Measurements from ENCODE around the gene HS3ST4.
"Not testable (repeated sequence)": the region's sequence is repeated elsewhere in the genome, so short reads cannot be mapped to it uniquely, and the experiment has no call there.

HS3ST4 gene

DNA sequence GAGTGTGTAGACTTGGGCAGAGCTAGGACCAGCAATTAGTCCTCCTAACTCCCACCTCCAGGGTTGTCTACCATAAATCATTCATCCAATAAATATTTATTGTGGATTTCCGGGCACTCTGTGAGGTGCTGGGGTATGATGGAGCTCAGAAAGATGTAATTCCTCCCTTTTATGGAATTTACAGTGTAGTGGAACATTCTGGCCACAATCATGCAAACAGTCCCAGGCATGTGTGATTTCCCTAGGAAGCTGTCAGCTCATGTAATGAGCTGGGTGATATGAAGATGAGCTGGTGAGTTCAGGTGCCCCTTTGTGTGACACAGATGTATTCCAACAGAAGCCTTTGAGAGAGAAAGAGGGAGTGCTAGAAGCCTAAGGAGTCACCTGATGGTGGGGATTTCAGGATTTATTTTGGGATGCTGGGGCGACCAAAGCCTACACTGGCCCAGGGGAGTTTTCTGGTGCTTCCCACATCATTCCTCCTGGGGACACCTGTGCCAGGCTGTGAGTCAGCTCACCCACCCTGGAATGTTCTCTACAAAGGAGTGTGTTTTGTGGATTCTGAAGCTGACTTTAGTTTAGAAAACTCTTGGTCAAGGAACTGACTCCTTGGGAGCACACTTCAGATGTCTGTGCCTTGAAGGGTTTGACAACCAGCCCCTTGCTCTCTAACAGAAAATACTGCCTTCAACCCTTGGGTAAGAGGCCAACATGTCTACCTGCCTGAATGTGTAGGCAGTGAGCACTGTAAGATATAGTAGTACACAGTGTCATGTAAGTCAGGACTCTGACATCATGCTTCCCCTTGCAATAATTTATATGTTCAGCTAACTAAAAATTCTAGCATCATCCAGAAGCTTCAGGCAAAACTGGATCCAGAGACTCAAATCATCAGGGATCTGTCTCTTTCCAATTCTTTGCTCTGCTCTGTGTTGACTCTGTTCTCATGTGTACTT lies 42.9 kb downstream of the HS3ST4 start:
- DNase-seq: no peak

GRCh38 chr16:25735645-25736044 lies 43.9 kb downstream of the HS3ST4 start:
- no peak for DNase-seq

DNA sequence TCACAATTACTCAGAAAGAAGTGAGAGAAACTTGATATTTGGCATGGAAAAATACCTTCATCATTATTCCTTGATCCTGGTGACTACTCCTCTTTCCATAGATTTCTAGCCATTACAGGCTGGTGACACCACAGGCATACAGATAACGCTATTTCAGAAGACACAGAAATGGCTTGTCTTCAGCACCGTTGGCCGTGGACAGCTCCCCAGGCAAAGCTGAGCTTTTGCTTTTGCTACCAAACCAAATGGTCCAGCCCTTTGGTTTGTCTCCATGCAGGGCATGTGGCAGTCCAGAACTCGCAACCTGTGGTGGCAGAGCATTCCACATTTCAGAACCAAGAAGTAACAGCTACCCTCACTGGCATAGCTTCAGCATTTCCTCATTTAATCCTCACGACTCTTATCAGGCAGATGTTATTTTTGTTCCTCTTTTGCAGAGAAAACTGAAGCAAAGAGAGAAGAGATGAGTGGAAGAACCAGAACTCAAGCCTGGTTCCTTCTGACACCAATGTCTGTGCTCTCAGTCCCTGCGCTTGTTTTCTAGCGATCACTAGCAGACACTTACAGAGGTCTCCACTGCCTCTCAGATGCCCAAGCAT lies 55.5 kb downstream of the HS3ST4 start:
- DNase-seq: no peak

DNA sequence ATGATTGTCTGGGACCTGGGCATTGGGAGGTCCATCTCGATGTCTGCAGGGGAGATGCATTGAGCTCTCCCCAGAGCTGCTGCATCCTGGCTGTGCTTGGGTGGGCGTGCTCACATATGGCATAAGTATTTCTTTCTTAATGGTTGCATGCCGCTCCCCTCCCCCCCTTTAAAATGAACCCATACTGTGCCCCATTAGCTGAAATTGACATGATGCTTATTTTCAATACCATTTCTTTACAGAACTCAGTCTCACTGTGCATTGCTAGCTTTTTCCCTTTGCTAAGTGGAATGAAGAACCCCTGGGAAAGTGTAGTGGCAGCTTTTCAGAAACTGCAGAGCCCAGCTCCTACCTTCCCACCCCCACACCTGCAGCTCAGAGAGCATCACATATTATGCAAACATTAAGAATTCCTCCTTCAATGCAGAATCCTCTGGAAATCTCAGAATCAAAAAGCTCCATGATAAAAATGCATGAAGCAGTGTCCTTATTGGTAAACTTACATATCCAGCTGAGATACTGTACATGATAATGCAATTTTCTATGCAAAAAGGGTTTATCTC lies 56.4 kb downstream of the HS3ST4 start:
- DNase-seq: no peak

DNA sequence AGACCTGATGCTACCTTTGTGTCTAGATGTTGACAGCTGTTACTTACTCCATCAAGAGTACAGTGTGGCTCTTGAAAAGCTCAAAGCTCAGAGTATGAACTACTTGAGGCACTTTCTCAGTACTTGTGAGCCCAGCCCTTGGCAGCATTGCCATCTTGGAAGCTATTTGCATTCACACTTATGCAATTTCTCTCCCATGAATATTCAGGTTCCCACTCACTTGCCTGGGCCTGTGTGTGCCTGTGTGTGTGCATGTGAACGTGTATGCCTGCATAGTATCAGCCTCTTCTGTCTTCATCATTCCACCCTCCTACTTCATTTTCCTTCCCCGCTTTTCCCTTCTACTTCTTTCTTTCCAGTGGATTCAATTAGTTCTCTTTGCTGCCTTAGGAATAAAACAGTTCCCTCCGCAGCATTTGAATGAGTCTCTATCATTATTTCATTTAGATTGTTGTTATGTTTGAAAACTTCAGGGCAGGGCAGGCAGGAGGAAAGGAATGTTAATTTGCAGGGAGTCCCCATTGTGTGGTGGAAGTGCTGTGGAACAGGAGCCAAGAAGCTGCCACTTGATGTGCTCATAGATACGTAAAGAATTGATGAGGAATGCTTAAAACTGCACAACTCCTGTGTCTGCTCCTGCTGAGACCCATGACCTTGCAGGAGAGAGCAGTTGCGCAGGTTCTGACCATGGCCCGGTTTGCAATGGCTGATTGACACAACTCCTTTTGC lies 58.9 kb downstream of the HS3ST4 start:
- DNase-seq: no peak

GRCh38 chr16:25751230-25751835 lies 59.6 kb downstream of the HS3ST4 start:
- DNase-seq: no peak

DNA sequence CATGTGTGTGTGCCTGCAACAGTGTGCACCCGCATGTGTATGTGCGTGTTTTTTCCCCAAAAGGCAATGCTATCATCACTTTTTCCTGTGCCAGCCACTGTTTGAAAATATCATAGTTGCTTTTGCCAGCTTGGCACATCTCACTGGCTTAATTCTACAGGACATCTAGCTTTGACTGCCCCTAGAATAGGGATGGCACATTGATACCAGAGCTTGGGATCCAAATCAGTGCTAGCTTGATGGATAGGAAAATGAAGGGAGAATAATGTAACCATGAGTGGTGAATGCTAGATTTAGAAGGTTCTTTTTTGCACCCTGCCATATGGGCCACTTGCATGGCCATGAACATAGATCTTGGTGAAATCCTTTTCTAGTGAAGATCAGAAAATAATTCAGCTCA lies 72.7 kb downstream of the HS3ST4 start:
- no peak for DNase-seq

DNA sequence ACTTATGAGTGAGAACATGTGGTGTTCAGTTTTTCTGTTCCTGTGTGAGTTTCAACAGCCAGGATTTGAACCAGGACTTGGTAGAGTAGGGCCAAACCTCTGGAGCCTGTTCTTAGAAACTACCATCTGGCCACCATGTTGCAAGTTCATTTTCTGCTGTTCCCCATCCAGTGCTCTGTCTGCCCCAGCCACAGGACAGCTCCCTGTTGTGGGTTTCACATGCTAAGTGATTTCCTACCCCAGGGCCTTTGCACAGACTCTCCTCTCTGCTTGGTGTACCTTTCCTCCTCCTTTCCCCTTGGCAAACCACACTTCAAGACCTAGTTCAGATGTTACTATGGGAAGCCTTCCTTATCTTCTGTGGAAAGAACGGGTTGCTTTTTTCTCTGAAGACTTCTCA lies 79.5 kb downstream of the HS3ST4 start:
- no peak for DNase-seq

DNA sequence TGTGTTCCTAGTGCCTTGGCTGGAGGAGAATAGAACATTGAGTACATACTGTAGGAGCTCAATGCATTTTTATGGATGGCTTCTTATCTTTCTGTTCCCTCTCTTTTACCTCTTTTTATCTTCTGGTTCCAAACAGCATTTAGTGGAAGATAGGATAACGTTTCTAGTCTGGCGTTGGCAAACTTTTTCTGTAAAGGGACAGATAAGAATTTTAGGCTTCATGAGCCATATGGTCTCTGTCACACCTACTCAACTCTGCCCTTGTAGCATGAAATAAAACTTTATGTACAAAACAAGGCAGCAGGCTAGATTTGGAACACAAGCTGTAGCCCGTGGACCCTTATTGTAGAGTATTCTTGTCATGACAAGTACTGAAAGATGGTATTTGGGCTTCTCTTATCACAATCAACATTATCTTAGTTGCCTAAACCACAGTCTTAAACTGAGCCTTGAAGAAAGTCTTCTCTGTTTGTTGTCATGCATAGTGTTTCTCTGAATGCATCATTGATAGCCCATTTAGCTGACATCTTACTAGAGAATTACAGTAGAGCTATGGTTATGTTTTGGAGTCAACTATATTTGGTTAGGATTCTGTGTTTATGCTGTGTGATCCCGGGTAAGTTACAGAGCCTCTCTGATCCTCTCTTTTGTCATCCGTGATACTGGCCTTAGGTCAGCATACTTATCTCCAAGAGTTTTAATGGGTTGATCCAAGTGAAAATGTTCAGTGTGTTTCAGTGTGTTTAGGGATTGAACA lies 80.2 kb downstream of the HS3ST4 start:
- no peak for DNase-seq

DNA sequence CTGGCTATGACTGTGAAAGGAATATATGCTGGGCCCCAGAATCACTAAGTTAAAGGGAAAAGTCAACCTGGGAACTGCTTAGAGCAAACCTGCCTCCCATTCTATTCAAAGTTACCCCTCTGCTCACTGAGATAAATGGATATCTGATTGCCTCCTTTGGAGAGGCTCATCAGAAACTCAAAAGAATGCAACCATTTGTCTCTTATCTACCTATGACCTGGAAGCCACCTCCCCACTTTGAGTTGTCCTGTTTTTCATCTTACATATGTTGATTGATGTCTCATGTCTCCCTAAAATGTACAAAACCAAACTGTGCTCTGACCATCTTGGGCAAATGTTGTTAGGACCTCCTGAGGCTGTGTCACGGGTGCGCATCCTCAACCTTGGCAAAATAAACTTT lies 84.5 kb downstream of the HS3ST4 start:
- DNase-seq: not testable (repeated sequence)

GRCh38 chr16:25783226-25783625 lies 91.5 kb downstream of the HS3ST4 start:
- no peak for DNase-seq

DNA sequence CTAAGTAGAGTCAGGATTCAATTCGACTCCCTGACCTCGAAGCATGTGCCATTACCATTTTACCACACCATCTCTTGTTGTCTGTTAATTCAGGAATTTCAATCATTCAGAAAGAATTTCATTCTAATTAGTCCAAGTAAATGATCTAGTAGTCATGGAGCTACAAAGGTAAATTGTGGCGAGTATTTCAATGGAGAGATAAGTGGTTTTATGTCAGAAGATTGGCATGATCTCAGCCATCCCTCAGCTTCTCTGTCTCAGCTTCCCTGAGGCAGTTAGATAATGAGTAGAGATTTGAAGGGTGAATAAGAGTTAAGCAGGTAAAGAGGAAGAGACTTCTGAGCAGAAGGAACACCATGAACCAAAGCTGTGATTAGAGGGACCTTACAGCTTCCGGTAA lies 93.6 kb downstream of the HS3ST4 start:
- DNase-seq: no peak

GRCh38 chr16:25786748-25787147 lies 95.0 kb downstream of the HS3ST4 start:
- DNase-seq: no peak

DNA sequence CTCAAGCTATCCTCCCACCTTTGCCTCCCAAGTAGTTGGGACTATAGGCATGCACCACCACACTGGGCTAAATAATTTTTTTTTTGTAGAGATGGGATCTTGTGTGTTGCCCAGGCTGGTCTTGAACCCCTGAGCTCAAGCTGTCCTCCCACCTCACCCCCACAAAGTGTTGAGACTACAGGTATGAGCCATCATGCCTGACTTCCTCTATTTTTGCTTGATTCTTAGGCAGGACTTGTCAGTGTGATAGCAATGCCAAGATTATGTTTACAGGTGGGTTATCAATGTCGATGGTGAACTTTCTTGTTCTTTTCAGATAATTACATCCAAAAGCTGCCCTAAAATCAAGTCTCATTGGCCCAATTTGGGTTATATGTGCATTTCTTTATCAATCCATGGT lies 96.9 kb downstream of the HS3ST4 start:
- DNase-seq: no peak

DNA sequence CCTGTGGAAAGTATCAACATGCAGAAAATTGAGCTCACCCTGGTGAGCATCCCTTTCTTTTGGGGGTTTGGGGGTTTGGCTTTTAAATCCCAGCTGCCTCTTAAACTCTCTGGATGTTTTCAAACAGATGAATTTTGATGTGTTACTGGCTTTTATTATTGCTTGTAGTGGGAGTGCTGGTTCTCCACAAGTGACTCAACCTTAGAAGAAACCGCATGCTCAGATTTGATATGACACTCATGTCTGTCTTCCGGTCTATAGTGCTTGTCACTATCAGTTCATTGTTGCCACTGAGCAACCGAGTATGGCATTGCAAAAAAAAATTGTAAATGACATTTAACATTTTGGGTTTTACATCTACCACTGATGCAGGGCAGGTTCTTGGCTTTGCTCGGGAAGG lies 104.5 kb downstream of the HS3ST4 start:
- DNase-seq: no peak

DNA sequence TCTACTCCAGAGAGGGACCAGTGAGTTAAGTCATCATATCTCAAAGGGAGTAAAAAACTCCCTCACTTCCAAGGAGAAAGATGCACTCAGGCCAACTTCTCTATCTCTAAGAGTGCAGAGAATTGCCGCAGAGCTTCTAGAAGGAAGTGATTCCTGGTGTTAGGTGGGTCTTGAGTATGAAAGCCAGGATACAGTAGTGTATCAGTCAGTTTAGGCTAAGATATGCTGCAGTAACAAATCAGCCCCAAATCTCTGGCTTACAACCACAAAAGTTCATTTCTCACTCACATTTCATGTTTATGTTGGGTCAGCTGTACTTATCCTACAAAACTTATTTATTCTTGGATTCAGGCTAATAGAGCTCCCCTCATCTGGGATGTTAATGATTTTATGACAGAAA lies 106.3 kb downstream of the HS3ST4 start:
- no peak for DNase-seq

GRCh38 chr16:25799816-25800215 lies 108.1 kb downstream of the HS3ST4 start:
- no peak for DNase-seq

DNA sequence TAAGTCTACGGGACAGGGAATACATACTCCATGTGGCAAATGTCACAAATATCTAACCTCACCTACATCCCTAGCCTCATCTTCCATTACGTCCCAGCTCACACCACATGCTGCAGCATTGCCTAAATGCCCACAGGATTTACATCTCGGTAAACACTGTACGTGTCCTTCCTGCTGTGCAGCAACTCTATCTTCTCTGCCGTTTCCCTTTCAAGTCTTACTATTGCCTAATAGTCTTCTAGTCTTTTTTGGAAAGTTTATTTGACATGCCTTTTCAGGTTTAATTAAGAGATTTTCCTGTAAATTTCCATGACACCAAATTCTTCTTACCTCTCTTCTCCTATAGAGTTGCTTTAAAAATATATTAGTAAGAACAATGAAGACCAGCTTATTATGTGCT lies 120.5 kb downstream of the HS3ST4 start:
- no peak for DNase-seq

DNA sequence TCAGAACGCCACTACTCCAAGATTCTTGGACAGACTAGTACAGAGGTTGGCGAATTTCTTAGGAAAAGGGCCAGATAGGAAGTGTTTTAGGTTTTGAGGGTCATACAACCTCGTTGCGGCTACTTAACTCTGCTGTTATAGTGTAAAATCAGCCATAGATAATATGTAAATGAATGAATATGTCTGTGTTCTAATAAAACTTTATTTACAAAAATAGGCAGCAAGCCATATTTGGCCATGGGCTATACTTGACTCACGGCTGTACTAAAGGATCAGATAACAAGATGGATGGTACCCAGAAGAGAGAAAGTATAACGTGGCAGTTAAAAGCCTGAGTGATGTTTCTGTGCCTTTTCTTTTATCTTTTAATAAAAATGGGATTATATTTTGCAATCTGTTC lies 125.5 kb downstream of the HS3ST4 start:
- DNase-seq: no peak

DNA sequence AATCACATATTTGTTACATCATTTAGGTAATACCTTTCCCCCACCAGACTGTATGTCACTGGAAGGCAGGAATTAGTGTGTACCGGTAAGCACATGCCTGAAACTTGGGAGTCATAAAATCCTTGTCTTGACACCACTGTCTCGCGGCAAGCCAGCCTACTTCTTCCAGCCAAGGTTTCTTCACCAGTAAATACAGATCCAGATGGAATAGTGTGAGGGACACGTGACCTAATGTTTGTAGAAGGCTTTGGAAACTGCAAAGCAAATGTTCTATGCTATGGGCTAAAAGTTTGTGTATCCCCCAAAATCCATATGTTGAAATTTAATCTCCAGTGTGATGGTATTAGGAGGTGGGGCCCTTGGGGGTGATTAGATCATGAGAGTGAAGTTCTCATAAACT lies 126.1 kb downstream of the HS3ST4 start:
- DNase-seq: no peak

GRCh38 chr16:25823891-25824290 lies 132.1 kb downstream of the HS3ST4 start:
- DNase-seq: no peak

DNA sequence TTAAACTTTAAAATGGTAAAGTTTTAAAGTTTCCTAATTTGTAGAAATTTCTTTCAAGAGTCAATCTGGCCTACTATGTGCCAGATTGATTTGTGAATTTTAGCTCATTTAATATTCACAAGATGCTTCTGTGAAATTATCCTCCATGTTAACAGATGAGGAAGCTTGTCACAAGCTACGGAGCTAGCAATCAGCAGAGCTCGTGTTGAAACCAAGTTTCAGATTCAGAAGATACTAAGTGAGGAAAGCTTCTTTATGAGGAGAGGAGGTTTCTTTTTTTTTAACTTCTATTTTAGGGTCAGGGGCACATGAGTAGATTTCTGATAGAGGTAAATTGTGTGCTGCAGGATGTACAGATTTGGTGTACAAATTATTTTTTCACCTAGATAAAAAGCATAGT lies 135.9 kb downstream of the HS3ST4 start:
- DNase-seq: no peak

Measured in activated gamma-delta T cell treated with Interleukin-2 at 50 U/mL for 16 hours (primary cell).